K562 (cell line): Measurements from ENCODE around the gene ITGB1BP2. TPM values are rescaled to one million over a fixed set of nuclear protein-coding genes. Genes with fewer than 3 reads are reported as not detected.

ENCODE experiments used
- BCOR ChIP-seq: fragments of 450-650 bp; IDR thresholded peaks from 2 replicates; pipeline ENCODE4 v1.6.1; 2016
- CBFB ChIP-seq: sonication (generic); formaldehyde crosslinking; IDR thresholded peaks from 2 replicates; pipeline ENCODE4 v1.4.0; 2020; ENCODE audit warnings: mild to moderate bottlenecking, missing genetic modification reagents
- DACH1 ChIP-seq: fragments of 450-650 bp; IDR thresholded peaks from 2 replicates; pipeline ENCODE4 v1.6.1; 2018; ENCODE audit not compliant: partially characterized antibody
- EHMT2 ChIP-seq: fragments of 450-650 bp; IDR thresholded peaks from 2 replicates; pipeline ENCODE4 v1.6.1; 2018; ENCODE audit warnings: antibody characterized with exemption
- GTF3C2 ChIP-seq: IDR thresholded peaks from 3 replicates; pipeline ENCODE4 v1.6.1; 2011; ENCODE audit warnings: borderline replicate concordance, mild to moderate bottlenecking, moderate library complexity; ENCODE audit not compliant: insufficient read length; ENCODE audit errors: extremely low read depth
- KDM4B ChIP-seq, 2 experiments: fragments of 450-650 bp in 1 of 2; sonication (generic) in 1 of 2; IDR thresholded peaks; 2 replicates each; pipeline ENCODE4 v1.6.1; 2016 to 2017; ENCODE audit warnings: borderline replicate concordance in 2 of 2, antibody characterized with exemption in 1 of 2, low read depth in 1 of 2, mild to moderate bottlenecking in 1 of 2
- KLF13 ChIP-seq: fragments of 450-650 bp; IDR thresholded peaks from 2 replicates; pipeline ENCODE4 v1.6.1; 2016; ENCODE audit warnings: missing genetic modification characterization, low read depth, mild to moderate bottlenecking, missing compliant biosample characterization, moderate library complexity, borderline replicate concordance
- RFX1 ChIP-seq: fragments of 450-650 bp; IDR thresholded peaks from 2 replicates; pipeline ENCODE4 v1.6.1; 2016; ENCODE audit warnings: mild to moderate bottlenecking, moderate library complexity
- RREB1 ChIP-seq: fragments of 250-450 bp; sonication (Bioruptor Pico); IDR thresholded peaks from 2 replicates; pipeline ENCODE4 v1.4.0; 2020
- ZBTB2 ChIP-seq: fragments of 450-650 bp; IDR thresholded peaks from 2 replicates; pipeline ENCODE4 v1.6.1; 2016; ENCODE audit warnings: antibody characterized with exemption
- ZNF146 ChIP-seq: IDR thresholded peaks from one replicate; pipeline ENCODE4 v1.6.1; 2018; ENCODE audit warnings: missing compliant biosample characterization; ENCODE audit not compliant: unreplicated experiment
- ZNF707 ChIP-seq: fragments of 250-450 bp; sonication (Bioruptor Pico); conservative IDR thresholded peaks from 2 replicates; pipeline ENCODE4 v1.8.0; 2022; ENCODE audit warnings: inconsistent platforms, mild to moderate bottlenecking, moderate library complexity
- polyA plus RNA-seq, 8 experiments: library from polyadenylated mRNA; depleted of rRNA in 4 of 8; stranded (reverse) in 5 of 8; unstranded in 3 of 8; fragments of >200 nt; fragmentation: Nextera tagmentation in 2 of 8; fragmentation: Illumina TruSeq in 1 of 8; extraction: Ambion mirVana in 2 of 8; extraction: Trizol in 1 of 8; gene quantifications; 2 replicates each; pipeline versions ENCODE4 v1.2.1 to v1.2.3, GENCODE V29; 2011 to 2014; ENCODE audit warnings: inconsistent platforms in 1 of 8, missing spikeins in 1 of 8
- total RNA-seq, 7 experiments: library from RNA; depleted of rRNA in 6 of 7; stranded (reverse); fragments of >200 nt in 6 of 7; fragmentation: Illumina TruSeq in 2 of 7; extraction: Trizol in 2 of 7; gene quantifications; 2 replicates each; pipeline versions ENCODE4 v1.2.1 to v1.2.3, GENCODE V29; 2011 to 2021; ENCODE audit warnings: low replicate concordance in 1 of 7

ITGB1BP2 gene
- total and polyA plus RNA-seq, 9 of the 15 experiments (the other 6 are each of a cell fraction or from before 2014, with no cell fraction given), result 1.6 to 4.0 (median 1.9) TPM

GRCh38 chrX:71282514-71283402 is 18.8 kb upstream of the ITGB1BP2 start (continued):
- peak; percentile 90; the same call in 1 of the 2 replicates for TF ChIP-seq ZBTB2
- no peak for TF ChIP-seq BCOR
- no peak for TF ChIP-seq DACH1
- TF ChIP-seq KDM4B (IDR thresholded peaks at IDR 0.05; ENCODE audit: borderline replicate concordance in 2 of 2, low read depth in 1 of 2), result no peak
- TF ChIP-seq EHMT2, result 0 out of 2 replicates have a peak, but pooled peaks have one; percentile 33
- TF ChIP-seq RFX1, result peak; percentile 76
- TF ChIP-seq ZNF146 (CRISPR knock-in tag), result no peak
- TF ChIP-seq ZNF707, result no peak
- no peak for TF ChIP-seq GTF3C2
- no peak for TF ChIP-seq KLF13
- no peak for TF ChIP-seq RREB1 (CRISPR knock-in tag)
- no peak for TF ChIP-seq CBFB (CRISPR knock-in tag)
